BE2C (cell line): ENCODE results near the gene RPS6KB2.
A peak's percentile ranks its signal among the peaks of the same experiment; 100 is the strongest.

ENCODE experiments used
- DNase-seq: peaks from one replicate; pipeline ENCODE4 v3.0.0-alpha.2; 2020
- H3K27me3 ChIP-seq: fragments of 250-450 bp; sonication (Bioruptor Pico); 2 replicates; pipeline ENCODE4 v1.5.1; 2020; ENCODE audit warnings: mild to moderate bottlenecking
- H3K36me3 ChIP-seq: fragments of 250-450 bp; sonication (Bioruptor Pico); 2 replicates; pipeline ENCODE4 v1.5.1; 2020; ENCODE audit warnings: mild to moderate bottlenecking
- H3K4me1 ChIP-seq: fragments of 250-450 bp; sonication (Bioruptor Pico); 2 replicates; pipeline ENCODE4 v1.5.1; 2020
- H3K4me3 ChIP-seq: 2 replicates; pipeline ENCODE4 v1.5.1; 2011; ENCODE audit warnings: low read depth, low read length
- H3K9me3 ChIP-seq: fragments of 250-450 bp; sonication (Bioruptor Pico); 2 replicates; pipeline ENCODE4 v1.5.1; 2020
- CTCF ChIP-seq: IDR thresholded peaks from 2 replicates; pipeline ENCODE4 v1.5.1; 2012; ENCODE audit warnings: mild to moderate bottlenecking, low read depth, low read length

RPS6KB2 gene

GRCh38 chr11:67419325-67420049, 8.8 kb upstream of the RPS6KB2 start:
- Histone ChIP-seq H3K4me1 (peaks cover 5% of the 10 kb centered on the region), H3K9me3 (no peaks in the 10 kb centered on the region), H3K27me3 (0 out of 2 replicates have a peak, but pooled peaks cover 2% of the 10 kb centered on the region), H3K36me3 (no peaks in the 10 kb centered on the region), H3K4me3 (no peak overlapping the region)
- DNase-seq = no peak
- no peak for TF ChIP-seq CTCF

GRCh38 chr11:67420147-67420645, 8.1 kb upstream of the RPS6KB2 start:
- H3K9me3 ChIP-seq = no peaks in the 10 kb centered on the region
- peak overlapping the region; percentile 38 for H3K4me3 ChIP-seq
- no peaks in the 10 kb centered on the region for H3K36me3 ChIP-seq
- H3K27me3 ChIP-seq = 0 out of 2 replicates have a peak, but pooled peaks cover 2% of the 10 kb centered on the region
- no peak for TF ChIP-seq CTCF
- H3K4me1 ChIP-seq = peaks cover 5% of the 10 kb centered on the region
- no peak for DNase-seq

- TF ChIP-seq CTCF = no peak
- H3K9me3 ChIP-seq = no peaks in the 10 kb centered on the region
- no peaks in the 10 kb centered on the region for H3K36me3 ChIP-seq
- DNase-seq = peak; percentile 100
- H3K4me3 ChIP-seq = peak overlapping the region; percentile 38
- peaks cover 5% of the 10 kb centered on the region for H3K4me1 ChIP-seq
- H3K27me3 ChIP-seq = 0 out of 2 replicates have a peak, but pooled peaks cover 2% of the 10 kb centered on the region
These were observed 7.5 kb upstream of the RPS6KB2 start for GRCh38 chr11:67420646-67421429.

GRCh38 chr11:67421430-67422031, 6.8 kb upstream of the RPS6KB2 start:
- Histone ChIP-seq H3K4me3 (no peak overlapping the region), H3K4me1 (peaks cover 5% of the 10 kb centered on the region), H3K36me3 (no peaks in the 10 kb centered on the region), H3K27me3 (0 out of 2 replicates have a peak, but pooled peaks cover 2% of the 10 kb centered on the region), H3K9me3 (no peaks in the 10 kb centered on the region)
- no peak for DNase-seq
- TF ChIP-seq CTCF = no peak

GRCh38 chr11:67422891-67423290, 5.4 kb upstream of the RPS6KB2 start:
- H3K4me3 ChIP-seq = no peak overlapping the region
- no peaks in the 10 kb centered on the region for H3K9me3 ChIP-seq
- H3K36me3 ChIP-seq = no peaks in the 10 kb centered on the region
- no peak for DNase-seq
- H3K4me1 ChIP-seq = peaks cover 5% of the 10 kb centered on the region
- TF ChIP-seq CTCF = no peak
- 0 out of 2 replicates have a peak, but pooled peaks cover 2% of the 10 kb centered on the region for H3K27me3 ChIP-seq
